HG03442 (cell line): ENCODE results near the gene CXCR4.
A peak's percentile ranks its signal among the peaks of the same experiment; 100 is the strongest.
"Not testable (repeated sequence)": the region's sequence is repeated elsewhere in the genome, so short reads cannot be mapped to it uniquely, and the experiment has no call there.

Experiments used
- ATAC-seq: cut with Tn5 transposase; IDR thresholded peaks from one replicate; pipeline ENCODE4 v1.9.1; 2021; ENCODE audit warnings: mild to moderate bottlenecking, moderate library complexity; ENCODE audit not compliant: unreplicated experiment

Gene CXCR4

DNA sequence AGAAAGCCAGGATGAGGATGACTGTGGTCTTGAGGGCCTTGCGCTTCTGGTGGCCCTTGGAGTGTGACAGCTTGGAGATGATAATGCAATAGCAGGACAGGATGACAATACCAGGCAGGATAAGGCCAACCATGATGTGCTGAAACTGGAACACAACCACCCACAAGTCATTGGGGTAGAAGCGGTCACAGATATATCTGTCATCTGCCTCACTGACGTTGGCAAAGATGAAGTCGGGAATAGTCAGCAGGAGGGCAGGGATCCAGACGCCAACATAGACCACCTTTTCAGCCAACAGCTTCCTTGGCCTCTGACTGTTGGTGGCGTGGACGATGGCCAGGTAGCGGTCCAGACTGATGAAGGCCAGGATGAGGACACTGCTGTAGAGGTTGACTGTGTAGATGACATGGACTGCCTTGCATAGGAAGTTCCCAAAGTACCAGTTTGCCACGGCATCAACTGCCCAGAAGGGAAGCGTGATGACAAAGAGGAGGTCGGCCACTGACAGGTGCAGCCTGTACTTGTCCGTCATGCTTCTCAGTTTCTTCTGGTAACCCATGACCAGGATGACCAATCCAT is 2.7 kb downstream of the CXCR4 start:
- ATAC-seq = no peak

- no peak for ATAC-seq
These were observed 3.6 kb downstream of the CXCR4 start for GRCh38 chr2:136114382-136114781.

DNA sequence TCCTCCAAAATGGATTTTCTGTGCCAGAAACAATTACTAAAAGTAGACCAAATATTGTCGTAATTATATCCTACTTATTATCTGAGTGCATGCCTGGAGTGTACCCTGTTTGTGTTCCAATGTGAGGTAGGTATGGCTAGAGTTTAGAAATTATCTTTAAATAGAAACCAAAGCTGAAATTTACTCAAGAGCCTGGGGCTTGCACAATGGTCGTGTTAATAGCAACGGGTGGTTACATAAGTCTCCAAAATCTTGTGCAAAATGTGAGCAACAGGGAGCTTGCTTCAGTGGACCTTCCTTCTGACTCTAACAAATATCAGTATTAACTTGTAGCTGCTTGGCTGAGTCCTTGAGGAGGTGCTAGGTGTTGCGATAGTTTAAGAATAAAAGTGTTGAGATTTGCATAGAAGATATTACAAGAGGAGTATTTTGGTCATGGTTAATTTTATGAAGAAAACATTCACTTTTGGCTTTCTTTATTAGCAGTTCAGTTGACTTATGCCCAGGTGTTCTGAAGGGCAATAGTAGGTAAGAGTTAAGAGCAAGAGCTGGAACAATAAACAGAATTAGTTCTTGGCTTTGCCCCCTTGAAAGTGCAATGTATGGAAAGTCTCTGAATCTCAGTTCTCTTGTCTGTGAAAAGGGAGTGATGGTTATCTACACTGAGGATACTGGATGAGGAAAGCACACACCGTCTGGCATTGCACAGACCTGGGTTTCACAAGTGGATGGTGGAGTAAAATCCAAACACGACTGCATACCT is 4.6 kb downstream of the CXCR4 start:
- no peak for ATAC-seq

DNA sequence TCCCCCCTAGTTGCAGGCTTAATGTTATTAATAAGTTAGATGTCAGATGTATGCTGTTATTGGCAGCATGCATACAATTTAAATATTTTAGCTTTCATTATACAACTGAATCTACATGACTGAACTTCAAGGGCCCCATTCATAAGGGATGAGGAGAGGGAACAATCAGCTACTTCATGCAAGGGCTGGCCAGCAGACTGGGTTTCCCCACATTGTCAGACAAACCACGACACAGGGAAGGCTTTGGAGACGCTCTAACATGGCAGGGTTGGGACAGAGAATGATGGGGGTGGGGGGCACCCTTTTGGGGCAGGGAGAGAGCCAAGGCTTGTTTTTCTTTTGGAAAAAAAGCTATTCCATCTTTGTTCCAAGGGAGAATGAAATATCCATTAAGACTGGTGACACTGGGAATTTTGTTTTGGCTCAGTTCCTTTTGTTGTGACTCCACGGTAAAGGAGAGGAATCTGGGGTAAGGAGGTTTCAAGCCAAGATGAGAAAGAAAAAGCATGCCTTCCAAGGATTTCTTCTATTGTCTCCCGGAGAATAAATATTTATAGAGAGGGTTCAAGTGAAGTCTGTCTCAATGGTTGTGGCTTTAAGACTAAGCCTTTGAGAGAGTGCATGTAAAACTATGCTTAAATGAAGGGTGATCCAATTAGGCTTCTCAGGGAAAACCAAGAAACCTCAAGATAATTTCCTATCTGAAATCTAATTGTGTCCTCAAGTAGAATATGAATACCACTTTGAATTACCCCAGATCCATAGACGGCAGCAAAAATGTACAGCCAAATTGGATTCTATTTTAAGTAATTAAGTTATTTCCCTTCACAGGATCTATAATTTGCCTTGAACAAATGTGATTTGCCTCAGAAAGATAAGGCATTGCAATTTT is 5.4 kb downstream of the CXCR4 start:
- no peak for ATAC-seq

- no peak for ATAC-seq
These were observed 6.2 kb downstream of the CXCR4 start for GRCh38 chr2:136111711-136112110.

DNA sequence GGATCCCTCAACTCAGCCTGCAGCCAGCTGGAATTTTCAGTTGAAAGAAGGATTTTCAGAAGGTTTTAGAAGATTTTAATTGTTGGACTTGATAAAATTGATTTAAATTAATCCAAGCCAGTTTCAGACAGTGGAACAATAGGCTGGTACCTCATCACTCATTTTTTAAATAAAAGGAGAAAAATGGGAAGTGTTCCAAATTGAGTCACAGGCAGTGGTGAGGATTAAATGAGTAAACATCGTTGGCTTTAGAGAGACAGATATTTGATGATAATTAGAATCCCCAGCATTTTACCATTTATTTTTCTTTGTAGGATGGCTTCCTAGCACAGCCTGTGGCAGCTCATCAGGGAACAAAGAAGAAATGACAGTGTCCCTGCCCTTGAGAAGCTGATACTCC is 7.4 kb downstream of the CXCR4 start:
- ATAC-seq = no peak

GRCh38 chr2:136108463-136108862 is 9.5 kb downstream of the CXCR4 start:
- ATAC-seq = no peak

DNA sequence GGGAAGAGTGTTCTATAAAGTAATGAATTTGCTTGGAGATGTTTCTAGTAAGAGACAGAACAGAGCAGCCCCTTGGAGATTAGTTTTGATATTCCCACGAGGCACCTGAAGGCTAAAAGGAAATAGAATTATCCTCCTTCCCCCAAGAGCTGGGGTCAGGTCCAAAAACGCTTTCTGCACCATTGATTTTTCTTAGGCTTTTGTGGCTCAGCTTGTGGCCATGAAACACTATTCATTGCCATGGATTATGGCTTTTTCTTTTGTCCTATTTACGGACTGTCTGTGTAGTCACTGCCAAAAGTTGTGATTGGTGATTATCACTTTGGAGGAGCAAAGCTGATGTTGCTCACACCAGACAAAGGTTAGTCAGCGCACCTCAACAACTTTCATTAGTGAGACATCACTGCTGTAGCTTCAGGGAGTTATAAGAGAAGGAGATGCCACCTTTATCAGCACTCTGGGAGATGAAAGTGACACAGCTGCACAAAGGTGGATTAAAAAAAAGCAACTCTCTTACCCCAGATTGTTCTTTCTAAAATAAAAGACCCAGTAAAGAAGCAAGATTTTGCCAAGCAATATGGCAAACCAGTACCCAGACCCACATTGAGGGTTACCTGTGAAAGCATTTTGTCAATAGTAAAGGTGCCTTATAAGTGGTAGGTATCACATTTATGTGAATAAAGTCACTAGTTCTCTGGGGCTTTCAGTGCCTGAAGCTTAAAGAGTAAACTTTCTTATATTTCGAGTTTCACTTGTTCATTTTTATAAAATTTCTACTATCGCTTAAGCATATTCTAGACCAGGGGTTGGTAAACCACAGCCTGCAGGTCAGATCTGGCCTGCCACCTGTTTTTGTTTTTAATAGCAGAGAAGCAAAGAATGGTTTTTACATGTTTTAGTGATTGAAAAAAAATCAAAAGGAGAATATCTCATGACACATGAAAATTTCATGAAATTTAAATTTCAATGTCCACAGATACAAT is 10.6 kb downstream of the CXCR4 start:
- peak; percentile 82 for ATAC-seq

- ATAC-seq = no peak
These were observed 11.4 kb downstream of the CXCR4 start for GRCh38 chr2:136106505-136106904.

DNA sequence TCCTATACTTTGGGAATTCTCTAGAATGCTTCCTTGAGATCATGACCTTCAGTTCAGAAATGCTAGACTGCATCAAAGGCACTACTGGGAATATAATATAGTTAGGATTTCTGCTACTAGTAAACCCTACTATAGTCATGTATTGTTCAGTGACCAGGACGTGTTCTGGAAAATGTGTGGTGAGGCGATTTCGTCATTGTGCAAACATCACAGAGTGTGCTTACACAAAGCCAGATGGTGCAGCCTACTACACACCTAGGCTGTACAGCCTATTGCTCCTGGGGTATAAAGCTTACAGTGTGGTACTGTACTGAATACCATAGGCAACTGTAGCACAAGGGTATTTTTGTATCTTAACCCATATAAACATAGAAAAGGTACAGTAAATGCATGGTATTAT is 13.0 kb downstream of the CXCR4 start:
- no peak for ATAC-seq

GRCh38 chr2:136101042-136101441 is 16.9 kb downstream of the CXCR4 start:
- no peak for ATAC-seq

DNA sequence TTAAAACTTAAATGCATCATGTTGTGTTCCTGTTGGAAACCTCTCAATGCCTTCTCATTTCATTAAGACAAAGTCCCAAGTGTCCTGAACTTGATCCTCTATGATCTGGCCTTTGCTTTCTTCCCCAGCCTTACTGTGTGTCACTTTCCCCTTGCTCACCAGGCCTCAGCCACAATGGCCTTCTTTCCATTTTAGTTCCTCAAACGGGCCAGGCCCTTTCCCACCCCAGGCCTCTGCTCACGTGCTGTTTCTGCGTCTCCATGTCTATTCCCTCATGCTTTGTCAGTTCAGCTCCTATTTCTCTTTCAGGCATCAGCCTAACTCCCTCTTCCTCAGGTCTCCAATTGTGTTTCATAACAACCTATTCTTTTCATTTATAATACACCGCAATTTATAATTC is 19.5 kb downstream of the CXCR4 start:
- no peak for ATAC-seq

GRCh38 chr2:136093583-136093982 is 24.4 kb downstream of the CXCR4 start:
- no peak for ATAC-seq

DNA sequence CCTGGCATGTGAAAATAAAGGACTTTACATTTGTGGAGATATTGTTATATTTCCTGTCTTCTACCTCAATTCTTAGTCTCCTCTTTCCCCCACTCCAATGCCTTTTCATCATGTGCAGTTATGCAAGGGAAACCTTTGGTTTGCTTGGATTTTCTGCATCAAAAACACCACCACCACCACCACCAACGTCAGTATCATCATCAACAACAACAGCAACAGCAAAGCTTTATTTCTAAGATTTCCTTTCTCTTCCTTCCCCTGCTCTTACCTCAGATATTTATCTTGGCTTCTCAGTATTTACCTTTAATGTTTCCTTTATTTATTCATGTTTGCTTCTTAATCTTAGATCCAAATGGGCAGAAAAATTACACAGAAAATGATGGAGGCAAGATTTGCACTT is 26.1 kb downstream of the CXCR4 start:
- no peak for ATAC-seq

- not testable (repeated sequence) for ATAC-seq
These were observed 30.0 kb downstream of the CXCR4 start for GRCh38 chr2:136087901-136088460.

DNA sequence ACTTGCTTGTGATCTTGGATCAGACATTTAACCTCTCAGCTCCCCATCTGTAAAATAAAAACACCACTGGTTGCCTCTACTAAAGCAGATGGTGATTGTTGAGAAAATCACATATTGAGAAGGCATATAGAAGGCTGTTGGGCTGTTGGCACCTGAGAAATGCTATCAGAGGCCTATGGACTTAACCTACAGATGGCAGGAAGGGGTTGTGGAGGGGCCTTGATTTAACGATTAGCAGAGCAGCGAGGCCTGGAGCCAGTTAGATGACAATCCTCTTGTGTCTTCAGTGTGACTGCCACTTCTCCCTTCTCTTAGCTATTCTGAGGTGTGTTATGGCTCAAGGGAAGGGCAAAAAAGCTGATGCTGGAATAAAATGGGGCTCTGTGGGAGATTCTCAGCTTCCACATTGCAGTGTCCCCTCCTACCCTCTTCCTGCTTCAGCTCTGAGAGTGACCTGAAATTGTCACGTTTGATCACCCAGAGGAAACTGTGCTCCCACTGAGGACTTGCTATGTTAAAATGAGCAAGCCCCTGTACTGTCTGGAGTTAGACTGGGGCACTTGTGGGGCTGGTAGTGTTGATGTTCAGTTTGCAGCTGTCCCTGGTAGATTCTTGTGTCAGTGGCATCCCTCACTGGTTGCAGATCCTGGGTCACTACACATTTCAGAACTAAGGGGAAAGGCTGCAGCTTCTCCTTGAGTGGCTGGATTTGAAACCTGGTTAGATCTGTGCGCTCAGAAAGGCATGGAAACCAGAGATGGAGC is 31.5 kb downstream of the CXCR4 start:
- ATAC-seq = no peak

DNA sequence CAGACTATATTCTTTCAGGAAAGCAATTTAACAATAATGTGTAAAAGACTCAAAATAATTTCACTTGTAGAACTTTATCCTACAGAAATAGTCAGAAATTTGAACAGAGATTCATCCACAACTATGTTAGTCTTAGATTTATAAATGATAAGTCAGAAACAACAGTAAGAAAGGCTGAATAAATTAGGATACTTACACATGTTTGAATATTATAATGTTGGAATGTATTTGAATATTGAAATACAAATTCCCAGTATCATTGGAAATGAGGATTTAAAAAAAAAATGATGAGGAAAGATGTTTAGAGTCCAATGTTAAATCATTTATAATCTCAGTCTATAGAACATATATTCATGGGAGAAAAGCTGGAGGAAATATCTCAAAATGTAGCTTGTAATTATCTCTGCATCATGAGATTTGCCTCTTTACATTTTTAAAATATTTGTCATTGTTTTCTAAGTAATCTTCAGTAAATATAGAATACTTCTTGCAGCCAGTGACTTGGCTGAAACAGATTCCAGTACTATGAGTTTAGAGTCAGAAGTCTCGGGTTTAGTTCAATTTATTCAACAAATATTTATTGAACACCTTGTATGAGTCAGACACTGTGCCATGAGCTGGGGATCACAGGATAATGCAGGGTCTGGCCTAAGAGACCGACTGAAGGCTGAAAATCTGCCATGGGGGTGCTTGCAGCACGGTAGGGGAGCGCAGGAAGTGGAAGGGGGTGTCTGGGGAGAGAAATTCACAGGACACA is 32.3 kb downstream of the CXCR4 start:
- ATAC-seq = no peak

- ATAC-seq = no peak
These were observed 36.3 kb downstream of the CXCR4 start for GRCh38 chr2:136081582-136082210.
